Measurements from ENCODE around the gene ORM2. TPM values are rescaled to one million over a fixed set of nuclear protein-coding genes. Genes with fewer than 3 reads are reported as not detected.
"Not testable (repeated sequence)": the region's sequence is repeated elsewhere in the genome, so short reads cannot be mapped to it uniquely, and the experiment has no call there.

Gene ORM2
- total and polyA plus RNA-seq, 5 donors: 0.27 TPM; not detected in 4

- intact Hi-C loops (cut with DNase I): no loop called here
- H3K27me3 ChIP-seq (ENCODE audit: control insufficient read depth, insufficient read depth): no peaks in the 10 kb centered on the region
- ATAC-seq (peak in 1 of 2 donors; percentile 22), DNase-seq (no peak)
- H3K4me1 ChIP-seq (ENCODE audit: control insufficient read depth, insufficient read depth, low read length): no peaks in the 10 kb centered on the region
- WGBS: 90% methylated on average over 8 of the region's 8 CpGs
- H3K27ac ChIP-seq (ENCODE audit: low read length): no peak overlapping the region
- no peak overlapping the region for H3K4me3 ChIP-seq (ENCODE audit: low read length)
- no peaks in the 10 kb centered on the region for H3K9me3 ChIP-seq (ENCODE audit: control insufficient read depth, low read length)
Observed at GRCh38 chr9:114324492-114324891, 5.2 kb upstream of the ORM2 start.

GRCh38 chr9:114324965-114325364 is 4.7 kb upstream of the ORM2 start:
- ATAC-seq: peak in 1 of 2 donors; percentile 5
- H3K27me3 ChIP-seq (ENCODE audit: control insufficient read depth, insufficient read depth); DNase-seq; H3K4me1 ChIP-seq (ENCODE audit: control insufficient read depth, insufficient read depth, low read length); H3K4me3 ChIP-seq (ENCODE audit: low read length); intact Hi-C loops (cut with DNase I); H3K27ac ChIP-seq (ENCODE audit: low read length); H3K9me3 ChIP-seq (ENCODE audit: control insufficient read depth, low read length): not testable (repeated sequence)
- WGBS: 86% methylated on average over 7 of the region's 9 CpGs

GRCh38 chr9:114325684-114326254 is 3.9 kb upstream of the ORM2 start:
- H3K4me3 ChIP-seq (ENCODE audit: low read length); DNase-seq; H3K4me1 ChIP-seq (ENCODE audit: control insufficient read depth, insufficient read depth, low read length); H3K27ac ChIP-seq (ENCODE audit: low read length); intact Hi-C loops (cut with DNase I); H3K9me3 ChIP-seq (ENCODE audit: control insufficient read depth, low read length); H3K27me3 ChIP-seq (ENCODE audit: control insufficient read depth, insufficient read depth): not testable (repeated sequence)
- 88% methylated on average over 3 of the region's 3 CpGs for WGBS
- ATAC-seq: peak in 1 of 2 donors; percentile 2

- H3K4me1 ChIP-seq (ENCODE audit: control insufficient read depth, insufficient read depth, low read length): no peaks in the 10 kb centered on the region
- H3K27ac ChIP-seq (ENCODE audit: low read length): no peak overlapping the region
- ATAC-seq (peak in 1 of 2 donors; percentile 7), DNase-seq (peak in 1 of 3 donors; percentile 24)
- no peaks in the 10 kb centered on the region for H3K9me3 ChIP-seq (ENCODE audit: control insufficient read depth, low read length)
- no peak overlapping the region for H3K4me3 ChIP-seq (ENCODE audit: low read length)
- intact Hi-C loops (cut with DNase I): no loop called here
- H3K27me3 ChIP-seq (ENCODE audit: control insufficient read depth, insufficient read depth): no peaks in the 10 kb centered on the region
- WGBS: 91% methylated on average over 8 of the region's 8 CpGs
Observed at GRCh38 chr9:114327749-114328148, 1.9 kb upstream of the ORM2 start.

- H3K27ac ChIP-seq (ENCODE audit: low read length); ATAC-seq; intact Hi-C loops (cut with DNase I); H3K9me3 ChIP-seq (ENCODE audit: control insufficient read depth, low read length); H3K4me3 ChIP-seq (ENCODE audit: low read length); H3K4me1 ChIP-seq (ENCODE audit: control insufficient read depth, insufficient read depth, low read length); H3K27me3 ChIP-seq (ENCODE audit: control insufficient read depth, insufficient read depth); DNase-seq: not testable (repeated sequence)
- 90% methylated on average over 10 of the region's 10 CpGs for WGBS
Observed at GRCh38 chr9:114328357-114328820, 1.3 kb upstream of the ORM2 start.

- ATAC-seq; intact Hi-C loops (cut with DNase I); H3K9me3 ChIP-seq (ENCODE audit: control insufficient read depth, low read length); H3K27ac ChIP-seq (ENCODE audit: low read length); H3K27me3 ChIP-seq (ENCODE audit: control insufficient read depth, insufficient read depth); DNase-seq; H3K4me3 ChIP-seq (ENCODE audit: low read length); H3K4me1 ChIP-seq (ENCODE audit: control insufficient read depth, insufficient read depth, low read length): not testable (repeated sequence)
- WGBS: 73% methylated on average over 11 of the region's 12 CpGs
Observed at GRCh38 chr9:114328937-114329624, 588 bp upstream of the ORM2 start.

- intact Hi-C loops (cut with DNase I): no loop called here
- H3K27me3 ChIP-seq (ENCODE audit: control insufficient read depth, insufficient read depth): no peaks in the 10 kb centered on the region
- H3K9me3 ChIP-seq (ENCODE audit: control insufficient read depth, low read length): no peaks in the 10 kb centered on the region
- no peak overlapping the region for H3K27ac ChIP-seq (ENCODE audit: low read length)
- no peak for DNase-seq
- WGBS: 56% methylated on average over 10 of the region's 10 CpGs
- no peak for ATAC-seq
- no peak overlapping the region for H3K4me3 ChIP-seq (ENCODE audit: low read length)
- no peaks in the 10 kb centered on the region for H3K4me1 ChIP-seq (ENCODE audit: control insufficient read depth, insufficient read depth, low read length)
Observed at GRCh38 chr9:114330636-114331035, 967 bp downstream of the ORM2 start.

GRCh38 chr9:114331229-114332195 is 1.8 kb downstream of the ORM2 start:
- DNase-seq; H3K27ac ChIP-seq (ENCODE audit: low read length); intact Hi-C loops (cut with DNase I); H3K9me3 ChIP-seq (ENCODE audit: control insufficient read depth, low read length); H3K4me3 ChIP-seq (ENCODE audit: low read length); H3K4me1 ChIP-seq (ENCODE audit: control insufficient read depth, insufficient read depth, low read length); H3K27me3 ChIP-seq (ENCODE audit: control insufficient read depth, insufficient read depth); ATAC-seq: not testable (repeated sequence)
- 70% methylated on average over 15 of the region's 19 CpGs for WGBS

GRCh38 chr9:114332474-114333040 is 2.9 kb downstream of the ORM2 start:
- H3K9me3 ChIP-seq (ENCODE audit: control insufficient read depth, low read length); intact Hi-C loops (cut with DNase I); H3K4me3 ChIP-seq (ENCODE audit: low read length): not testable (repeated sequence)

GRCh38 chr9:114333718-114334117 is 4.0 kb downstream of the ORM2 start:
- H3K27ac ChIP-seq (ENCODE audit: low read length); H3K4me1 ChIP-seq (ENCODE audit: control insufficient read depth, insufficient read depth, low read length); H3K9me3 ChIP-seq (ENCODE audit: control insufficient read depth, low read length); H3K4me3 ChIP-seq (ENCODE audit: low read length); H3K27me3 ChIP-seq (ENCODE audit: control insufficient read depth, insufficient read depth); DNase-seq; intact Hi-C loops (cut with DNase I); ATAC-seq: not testable (repeated sequence)
- 77% methylated on average over 3 of the region's 4 CpGs for WGBS

More at GRCh38 chr9:114332474-114333040, 2.9 kb downstream of the ORM2 start:
- DNase-seq; H3K27ac ChIP-seq (ENCODE audit: low read length); ATAC-seq; H3K27me3 ChIP-seq (ENCODE audit: control insufficient read depth, insufficient read depth); H3K4me1 ChIP-seq (ENCODE audit: control insufficient read depth, insufficient read depth, low read length): not testable (repeated sequence)
- WGBS: 80% methylated on average over 4 of the region's 4 CpGs
